Endometrial microvascular endothelial cells (primary cell): ENCODE data around the gene PIP5K1A. TPM values are rescaled to one million over a fixed set of nuclear protein-coding genes. Genes with fewer than 3 reads are reported as not detected.

Source experiments
- in situ Hi-C: cut with HindIII; loops from 2 replicates; pipeline ENCODE4 v1.10.0; 2017; ENCODE audit warnings: low sequenced_read_pairs, low pct_unique_long_range_greater_than_20kb; ENCODE audit errors: inconsistent ontology term
- total RNA-seq: library from RNA; depleted of rRNA; stranded (reverse); fragments of >200 nt; gene quantifications from one replicate; pipeline ENCODE4 v1.2.3, GENCODE V29; 2015; ENCODE audit errors: inconsistent ontology term

The PIP5K1A gene
- total RNA-seq, 1 donor from 2014 or later: 50.7 TPM

DNA sequence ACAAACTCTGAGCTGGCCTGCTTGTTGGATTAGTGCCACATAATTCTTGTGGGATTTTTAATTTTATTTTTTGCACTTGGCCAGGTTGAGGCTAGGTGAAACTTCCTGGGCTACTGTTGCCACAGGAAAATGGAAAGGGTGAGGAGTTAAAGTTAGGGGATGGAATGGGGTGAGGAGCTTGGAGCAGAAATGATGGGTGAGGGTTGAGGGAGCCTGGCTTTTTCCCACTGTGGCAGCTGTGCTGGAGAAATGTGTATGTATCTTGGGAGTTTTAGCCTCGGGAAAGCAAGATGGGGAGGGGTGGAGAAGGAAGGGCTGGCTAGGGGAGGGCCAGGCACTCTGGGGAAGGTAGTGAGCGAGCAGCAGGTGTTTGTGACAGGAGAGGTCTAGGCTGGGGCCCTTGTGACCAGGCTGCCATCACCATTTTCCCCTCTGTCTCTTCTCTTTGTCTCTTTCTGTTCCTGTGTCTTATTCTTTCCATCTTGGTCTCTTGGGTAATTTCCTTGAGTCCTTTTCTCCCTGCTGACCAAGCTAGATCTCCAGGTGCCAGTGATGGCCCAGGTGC is 85.7 kb downstream of the PIP5K1A start:
- in situ Hi-C loops: no loop called here

DNA sequence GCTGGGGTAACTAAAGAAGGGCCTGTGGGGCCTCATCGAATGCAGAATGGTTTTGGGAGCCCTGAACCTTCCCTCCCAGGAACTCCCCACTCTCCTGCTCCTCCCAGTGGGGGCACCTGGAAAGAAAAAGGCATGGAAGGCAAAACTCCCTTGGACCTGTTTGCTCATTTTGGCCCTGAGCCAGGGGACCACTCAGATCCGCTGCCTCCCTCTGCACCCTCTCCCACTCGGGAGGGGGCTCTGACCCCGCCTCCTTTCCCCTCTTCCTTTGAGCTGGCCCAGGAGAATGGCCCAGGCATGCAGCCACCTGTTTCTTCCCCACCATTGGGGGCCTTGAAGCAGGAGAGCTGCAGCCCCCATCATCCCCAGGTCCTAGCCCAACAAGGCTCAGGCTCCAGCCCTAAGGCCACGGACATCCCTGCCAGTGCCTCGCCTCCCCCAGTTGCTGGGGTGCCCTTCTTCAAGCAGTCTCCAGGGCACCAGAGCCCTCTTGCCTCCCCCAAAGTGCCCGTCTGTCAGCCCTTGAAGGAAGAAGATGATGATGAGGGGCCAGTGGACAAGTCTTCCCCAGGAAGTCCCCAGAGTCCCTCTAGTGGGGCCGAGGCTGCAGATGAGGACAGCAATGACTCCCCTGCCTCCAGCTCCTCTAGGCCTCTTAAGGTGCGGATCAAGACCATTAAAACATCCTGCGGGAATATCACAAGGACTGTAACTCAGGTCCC is 88.4 kb downstream of the PIP5K1A start:
- in situ Hi-C loops: no loop called here

GRCh38 chr1:151287341-151287699 is 89.0 kb downstream of the PIP5K1A start:
- in situ Hi-C loops: no loop called here

DNA sequence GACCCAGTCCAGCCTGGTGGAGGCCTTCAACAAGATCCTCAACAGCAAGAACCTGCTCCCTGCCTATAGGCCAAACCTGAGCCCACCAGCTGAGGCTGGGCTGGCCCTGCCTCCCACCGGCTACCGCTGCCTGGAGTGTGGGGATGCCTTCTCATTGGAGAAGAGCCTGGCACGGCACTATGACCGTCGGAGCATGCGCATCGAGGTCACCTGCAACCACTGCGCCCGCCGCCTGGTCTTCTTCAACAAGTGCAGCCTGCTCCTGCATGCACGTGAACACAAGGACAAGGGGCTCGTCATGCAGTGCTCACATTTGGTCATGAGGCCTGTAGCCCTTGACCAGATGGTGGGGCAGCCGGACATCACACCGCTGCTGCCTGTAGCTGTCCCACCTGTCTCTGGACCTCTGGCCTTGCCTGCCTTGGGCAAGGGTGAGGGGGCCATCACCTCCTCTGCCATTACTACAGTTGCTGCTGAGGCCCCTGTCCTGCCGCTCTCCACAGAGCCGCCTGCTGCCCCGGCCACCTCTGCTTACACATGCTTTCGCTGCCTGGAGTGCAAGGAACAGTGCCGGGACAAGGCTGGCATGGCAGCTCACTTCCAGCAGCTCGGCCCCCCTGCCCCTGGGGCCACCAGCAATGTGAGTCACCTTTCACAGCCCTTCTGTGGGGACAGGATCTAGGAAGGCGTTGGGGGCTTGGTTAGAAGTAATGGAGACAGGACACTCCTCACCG is 89.6 kb downstream of the PIP5K1A start:
- in situ Hi-C loops: no loop called here

- in situ Hi-C loops: no loop called here
Observed at GRCh38 chr1:151288502-151288901, 90.2 kb downstream of the PIP5K1A start.

GRCh38 chr1:151289080-151289935 is 91.0 kb downstream of the PIP5K1A start:
- in situ Hi-C loops: no loop called here

DNA sequence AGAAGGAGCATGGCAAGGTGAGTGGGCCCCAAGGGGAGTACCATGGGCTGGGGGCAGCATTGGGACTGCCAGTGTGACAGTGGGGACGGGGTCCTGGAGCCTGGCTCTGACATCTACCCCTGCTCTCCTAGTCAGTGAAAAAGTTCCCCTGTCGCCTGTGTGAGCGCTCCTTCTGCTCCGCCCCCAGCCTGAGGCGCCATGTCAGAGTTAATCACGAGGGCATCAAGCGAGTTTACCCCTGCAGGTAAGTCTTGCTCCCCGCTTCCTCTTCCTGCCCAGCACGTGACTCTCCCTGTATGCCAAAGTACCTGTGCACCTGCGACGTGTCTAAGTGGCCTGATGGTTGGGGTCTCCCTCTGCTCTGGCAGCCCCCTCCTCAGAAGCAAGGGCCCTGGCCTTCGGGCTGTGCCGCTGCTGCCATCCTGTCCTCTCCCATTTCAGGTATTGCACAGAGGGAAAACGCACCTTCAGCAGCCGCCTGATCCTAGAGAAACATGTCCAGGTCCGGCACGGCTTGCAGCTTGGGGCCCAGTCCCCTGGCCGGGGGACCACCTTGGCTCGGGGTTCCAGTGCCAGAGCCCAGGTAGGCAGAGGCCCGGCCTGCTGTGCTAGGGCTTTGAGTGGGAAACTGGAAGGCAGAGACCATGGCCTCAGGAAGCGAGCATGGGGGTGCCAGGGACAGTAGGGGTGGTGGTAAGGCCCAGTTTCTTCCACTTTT is 91.8 kb downstream of the PIP5K1A start:
- in situ Hi-C loops: no loop called here

DNA sequence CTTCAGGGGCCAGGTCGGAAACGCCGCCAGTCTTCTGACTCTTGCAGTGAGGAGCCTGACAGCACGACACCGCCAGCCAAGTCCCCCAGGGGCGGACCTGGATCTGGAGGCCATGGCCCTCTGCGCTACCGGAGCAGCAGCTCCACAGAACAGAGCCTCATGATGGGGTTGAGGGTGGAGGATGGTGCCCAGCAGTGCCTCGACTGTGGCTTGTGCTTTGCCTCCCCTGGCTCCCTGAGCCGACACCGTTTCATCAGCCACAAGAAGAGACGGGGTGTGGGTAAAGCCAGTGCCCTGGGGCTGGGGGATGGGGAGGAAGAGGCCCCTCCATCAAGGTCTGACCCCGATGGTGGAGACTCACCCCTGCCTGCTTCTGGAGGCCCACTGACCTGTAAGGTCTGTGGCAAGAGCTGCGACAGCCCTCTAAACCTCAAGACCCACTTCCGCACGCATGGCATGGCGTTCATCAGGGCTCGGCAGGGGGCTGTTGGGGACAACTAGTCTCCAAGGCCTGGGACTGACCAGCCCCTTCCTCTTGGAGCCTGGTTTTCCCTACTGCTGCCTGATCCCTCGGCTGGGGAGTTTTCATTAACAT is 92.5 kb downstream of the PIP5K1A start:
- in situ Hi-C loops: no loop called here

- in situ Hi-C loops: no loop called here
Observed at GRCh38 chr1:151292207-151293030, 94.1 kb downstream of the PIP5K1A start.

GRCh38 chr1:151293093-151293492 is 94.7 kb downstream of the PIP5K1A start:
- in situ Hi-C loops: no loop called here

DNA sequence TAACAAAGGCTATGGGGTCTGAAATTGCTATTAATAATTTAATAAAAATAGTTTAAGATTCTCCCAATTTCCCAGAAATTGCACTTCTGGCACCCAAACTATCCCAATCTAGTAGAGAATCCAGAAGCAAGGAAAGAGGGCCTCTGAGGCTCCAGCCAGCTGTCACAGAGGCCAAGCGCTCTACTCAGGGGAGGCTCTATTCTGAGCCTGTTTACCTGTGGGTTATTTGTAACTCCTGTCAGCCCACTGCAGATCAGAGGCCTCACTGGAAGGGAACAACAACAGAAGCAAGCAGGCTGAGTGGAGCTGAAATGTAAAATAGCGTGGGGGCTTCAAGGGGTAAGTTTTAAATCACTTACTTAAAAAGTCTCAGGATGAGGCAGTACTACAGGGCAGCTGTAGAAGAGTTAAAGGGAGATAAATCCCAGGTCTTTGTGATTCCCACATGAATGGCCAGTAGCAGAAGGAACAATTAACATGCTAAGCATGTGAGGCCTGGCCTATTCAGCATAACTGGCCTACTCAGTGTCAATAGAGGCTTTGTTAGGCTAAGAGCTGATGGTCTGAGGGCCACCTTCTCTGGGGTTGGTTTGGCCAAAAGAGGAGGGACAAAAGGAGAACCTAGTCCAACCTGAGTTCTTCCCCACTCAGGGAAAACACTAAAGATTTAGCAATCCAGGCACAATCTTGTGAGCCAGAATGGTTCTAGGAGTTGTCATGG is 96.5 kb downstream of the PIP5K1A start:
- in situ Hi-C loops: no loop called here

Other genes with a start within 250 kb of the PIP5K1A start
- 144 TPM for gene CERS2, start 223.7 kb upstream of the PIP5K1A start, total RNA-seq
- not detected for gene ANXA9, start 216.3 kb upstream of the PIP5K1A start, total RNA-seq
- 9.4 TPM for gene MINDY1, start 191.7 kb upstream of the PIP5K1A start, total RNA-seq
- gene PRUNE1, start 190.1 kb upstream of the PIP5K1A start, total RNA-seq: 6.3 TPM
- not detected for gene BNIPL, start 162.0 kb upstream of the PIP5K1A start, total RNA-seq
- 4.6 TPM for gene C1orf56, start 150.8 kb upstream of the PIP5K1A start, total RNA-seq
- gene CDC42SE1, start 138.9 kb upstream of the PIP5K1A start, total RNA-seq: 75.7 TPM
- gene MLLT11, start 138.2 kb upstream of the PIP5K1A start, total RNA-seq: 14.2 TPM
- 14.4 TPM for gene GABPB2, start 127.8 kb upstream of the PIP5K1A start, total RNA-seq
- 51.7 TPM for gene SEMA6C, start 51.9 kb upstream of the PIP5K1A start, total RNA-seq
- 0.37 TPM for gene TNFAIP8L2, start 41.9 kb upstream of the PIP5K1A start, total RNA-seq
- 2.5 TPM for gene LYSMD1, start 32.6 kb upstream of the PIP5K1A start, total RNA-seq
- gene SCNM1, start 32.4 kb upstream of the PIP5K1A start, total RNA-seq: 34.4 TPM
- not detected for gene TMOD4, start 22.6 kb upstream of the PIP5K1A start, total RNA-seq
- gene VPS72, start 8.4 kb upstream of the PIP5K1A start, total RNA-seq: 69.4 TPM
- 163 TPM for gene PSMD4, start 56.2 kb downstream of the PIP5K1A start, total RNA-seq
- 13.5 TPM for gene ZNF687, start 83.7 kb downstream of the PIP5K1A start, total RNA-seq
- gene PI4KB, start 128.9 kb downstream of the PIP5K1A start, total RNA-seq: 49.6 TPM
- gene RFX5, start 148.7 kb downstream of the PIP5K1A start, total RNA-seq: 64.3 TPM
- gene SELENBP1, start 174.2 kb downstream of the PIP5K1A start, total RNA-seq: 12.7 TPM
- 451 TPM for gene PSMB4, start 201.0 kb downstream of the PIP5K1A start, total RNA-seq